Activated B cell treated with CpG ODN at 0.5 μM for 24 hours (primary cell): ENCODE measurements around the gene CAPN9. TPM values are rescaled to one million over a fixed set of nuclear protein-coding genes. Genes with fewer than 3 reads are reported as not detected.

Source experiments
- ATAC-seq: fragments of 200-7000 bp; cut with Tn5 transposase; one replicate; pipeline ENCODE4 v1.10.0; 2021; ENCODE audit warnings: low read depth, mild to moderate bottlenecking, moderate library complexity
- CTCF ChIA-PET: fragments of 350-600 bp; sonication (Branson Sonifier 250); formaldehyde crosslinking; loops from one replicate; lab custom pipeline; 2021; ENCODE audit warnings: antibody characterized with exemption; lab: Charles Lee
- POLR2A ChIA-PET: fragments of 350-600 bp; sonication (Branson Sonifier 250); formaldehyde crosslinking; loops from one replicate; lab custom pipeline; 2021; ENCODE audit warnings: antibody characterized with exemption; lab: Charles Lee
- DNase-seq: peaks from one replicate; pipeline ENCODE4 v3.0.0; 2022
- H3K27ac Mint-ChIP-seq: one replicate; pipeline ENCODE4 v1.8.0; 2020; ENCODE audit warnings: mixed read lengths
- H3K27me3 Mint-ChIP-seq: one replicate; pipeline ENCODE4 v1.8.0; 2021; ENCODE audit warnings: mixed read lengths
- H3K36me3 Mint-ChIP-seq: one replicate; pipeline ENCODE4 v1.8.0; 2021; ENCODE audit warnings: low read depth, mixed read lengths
- H3K4me1 Mint-ChIP-seq: one replicate; pipeline ENCODE4 v1.8.0; 2021; ENCODE audit warnings: mixed read lengths
- H3K4me3 Mint-ChIP-seq: one replicate; pipeline ENCODE4 v1.8.0; 2020; ENCODE audit warnings: mild to moderate bottlenecking, mixed read lengths
- H3K9me3 Mint-ChIP-seq: one replicate; pipeline ENCODE4 v1.8.0; 2020; ENCODE audit warnings: mixed read lengths
- CTCF ChIP-seq: fragments of 200-600 bp; IDR thresholded peaks from one replicate; pipeline ENCODE4 v1.8.0; 2022; ENCODE audit warnings: antibody characterized with exemption, mild to moderate bottlenecking
- intact Hi-C: fragments of 100-400 bp; cut with micrococcal nuclease; formaldehyde crosslinking; loops from one replicate; pipeline ENCODE4 v1.15.1; 2024
- total RNA-seq: library from RNA; stranded (reverse); gene quantifications from 2 replicates; pipeline ENCODE4 v1.2.3, GENCODE V29; 2022

CAPN9 gene
- total RNA-seq, 1 donor from 2014 or later = not detected

GRCh38 chr1:230834292-230834691, 87.1 kb downstream of the CAPN9 start:
- CTCF ChIA-PET = no interaction called here
- Mint-ChIP-seq H3K9me3 (peaks cover 5% of the 10 kb centered on the region), H3K4me3 (no peak overlapping the region), H3K4me1 (no peaks in the 10 kb centered on the region), H3K27me3 (peaks cover 10% of the 10 kb centered on the region), H3K27ac (no peak overlapping the region), H3K36me3 (peaks cover 4% of the 10 kb centered on the region)
- ATAC-seq (no peak), DNase-seq (no peak)
- intact Hi-C loops = no loop called here
- no peak for TF ChIP-seq CTCF
- POLR2A ChIA-PET = no interaction called here

- H3K27ac Mint-ChIP-seq = no peak overlapping the region
- DNase-seq (no peak), ATAC-seq (no peak)
- no peaks in the 10 kb centered on the region for H3K4me1 Mint-ChIP-seq
- no peak for TF ChIP-seq CTCF
- peaks cover 4% of the 10 kb centered on the region for H3K36me3 Mint-ChIP-seq
- ChIA-PET POLR2A (no interaction called here), CTCF (no interaction called here)
- H3K9me3 Mint-ChIP-seq = no peaks in the 10 kb centered on the region
- intact Hi-C loops = no loop called here
- H3K27me3 Mint-ChIP-seq = peaks cover 7% of the 10 kb centered on the region
- no peak overlapping the region for H3K4me3 Mint-ChIP-seq
These were observed 89.2 kb downstream of the CAPN9 start for GRCh38 chr1:230836347-230836746.

- ATAC-seq (no peak), DNase-seq (no peak)
- Mint-ChIP-seq H3K27me3 (peaks cover 6% of the 10 kb centered on the region), H3K4me1 (no peaks in the 10 kb centered on the region), H3K9me3 (no peaks in the 10 kb centered on the region), H3K4me3 (no peak overlapping the region), H3K36me3 (peaks cover 4% of the 10 kb centered on the region), H3K27ac (no peak overlapping the region)
- intact Hi-C loops = no loop called here
- no peak for TF ChIP-seq CTCF
- ChIA-PET CTCF (no interaction called here), POLR2A (no interaction called here)
These were observed 89.6 kb downstream of the CAPN9 start for GRCh38 chr1:230836793-230837192.

- H3K36me3 Mint-ChIP-seq = peaks cover 7% of the 10 kb centered on the region
- no peaks in the 10 kb centered on the region for H3K4me1 Mint-ChIP-seq
- H3K4me3 Mint-ChIP-seq = no peak overlapping the region
- ChIA-PET POLR2A (no interaction called here), CTCF (no interaction called here)
- TF ChIP-seq CTCF = no peak
- no peak for DNase-seq
- no peak for ATAC-seq
- intact Hi-C loops = no loop called here
- no peak overlapping the region for H3K27ac Mint-ChIP-seq
- no peaks in the 10 kb centered on the region for H3K9me3 Mint-ChIP-seq
- no peaks in the 10 kb centered on the region for H3K27me3 Mint-ChIP-seq
These were observed 92.0 kb downstream of the CAPN9 start for GRCh38 chr1:230839173-230839572.

- ChIA-PET CTCF (no interaction called here), POLR2A (no interaction called here)
- Mint-ChIP-seq H3K4me3 (no peak overlapping the region), H3K27ac (no peak overlapping the region), H3K4me1 (no peaks in the 10 kb centered on the region), H3K27me3 (no peaks in the 10 kb centered on the region), H3K9me3 (no peaks in the 10 kb centered on the region), H3K36me3 (peaks cover 9% of the 10 kb centered on the region)
- ATAC-seq (no peak), DNase-seq (no peak)
- intact Hi-C loops = no loop called here
- no peak for TF ChIP-seq CTCF
These were observed 95.6 kb downstream of the CAPN9 start for GRCh38 chr1:230842801-230843200.
